Ovary (tissue), 3 donors: ENCODE data around the gene TRIM41.

Source experiments
- POLR2A ChIP-seq: fragments of 450-650 bp; IDR thresholded peaks from one replicate; pipeline ENCODE4 v1.6.1; 2017; ENCODE audit warnings: antibody characterized with exemption, mild to moderate bottlenecking, moderate library complexity
- TF ChIP-seq, protein P1 (sequence below), 3 donors: fragments of 450-650 bp in 2 of 3; fragments of 200-600 bp in 1 of 3; IDR thresholded peaks; one replicate each; pipeline versions ENCODE4 v1.5.1 to v1.8.0; 2016 to 2022; ENCODE audit warnings: antibody characterized with exemption in 3 of 3, mild to moderate bottlenecking in 1 of 3
- donor health status: DM: no; HTN: no; CAD: no.

DNA sequence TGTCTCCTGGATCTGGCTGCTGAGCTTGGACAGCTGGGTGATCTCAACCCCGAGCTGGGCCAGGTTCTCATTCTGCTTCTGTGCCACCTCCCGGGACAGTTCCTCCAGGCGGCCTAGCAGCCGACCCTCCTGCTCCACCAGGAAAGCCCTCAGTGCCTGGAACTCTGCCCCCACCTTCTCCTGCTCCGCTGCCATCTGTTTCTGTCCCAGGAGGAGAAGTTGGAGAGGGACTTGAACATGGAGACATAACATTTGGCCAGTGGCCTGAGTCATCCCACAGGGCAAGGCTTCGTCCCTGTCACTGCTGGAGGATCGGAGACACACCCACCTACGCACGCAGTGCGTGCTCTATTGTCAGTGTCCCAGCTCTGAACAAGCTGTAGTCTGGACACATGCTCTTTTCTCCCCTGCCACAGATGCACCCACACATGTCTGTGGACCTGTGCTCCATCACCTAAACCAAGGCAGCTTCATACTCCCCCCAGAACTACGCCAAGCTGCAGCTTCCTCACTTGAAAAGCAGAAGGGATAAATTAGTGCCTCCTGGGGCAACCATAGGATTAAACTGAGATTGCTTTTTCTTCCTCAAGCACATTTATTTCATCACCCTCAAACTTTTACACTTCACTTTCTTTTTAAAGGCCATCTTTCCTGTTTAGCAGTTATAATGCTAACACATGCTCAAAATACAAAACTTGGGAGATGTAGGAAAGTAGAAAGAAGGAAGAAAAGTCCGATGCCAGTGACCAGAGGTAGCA, 23.0 kb upstream of the TRIM41 start:
- TF ChIP-seq, protein P1, sequence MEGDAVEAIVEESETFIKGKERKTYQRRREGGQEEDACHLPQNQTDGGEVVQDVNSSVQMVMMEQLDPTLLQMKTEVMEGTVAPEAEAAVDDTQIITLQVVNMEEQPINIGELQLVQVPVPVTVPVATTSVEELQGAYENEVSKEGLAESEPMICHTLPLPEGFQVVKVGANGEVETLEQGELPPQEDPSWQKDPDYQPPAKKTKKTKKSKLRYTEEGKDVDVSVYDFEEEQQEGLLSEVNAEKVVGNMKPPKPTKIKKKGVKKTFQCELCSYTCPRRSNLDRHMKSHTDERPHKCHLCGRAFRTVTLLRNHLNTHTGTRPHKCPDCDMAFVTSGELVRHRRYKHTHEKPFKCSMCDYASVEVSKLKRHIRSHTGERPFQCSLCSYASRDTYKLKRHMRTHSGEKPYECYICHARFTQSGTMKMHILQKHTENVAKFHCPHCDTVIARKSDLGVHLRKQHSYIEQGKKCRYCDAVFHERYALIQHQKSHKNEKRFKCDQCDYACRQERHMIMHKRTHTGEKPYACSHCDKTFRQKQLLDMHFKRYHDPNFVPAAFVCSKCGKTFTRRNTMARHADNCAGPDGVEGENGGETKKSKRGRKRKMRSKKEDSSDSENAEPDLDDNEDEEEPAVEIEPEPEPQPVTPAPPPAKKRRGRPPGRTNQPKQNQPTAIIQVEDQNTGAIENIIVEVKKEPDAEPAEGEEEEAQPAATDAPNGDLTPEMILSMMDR (IDR thresholded peaks at IDR 0.05), result no peak
- no peak for TF ChIP-seq POLR2A
